ENCODE results near the gene USP6.
"Not testable (repeated sequence)": the region's sequence is repeated elsewhere in the genome, so short reads cannot be mapped to it uniquely, and the experiment has no call there.

The USP6 gene

DNA sequence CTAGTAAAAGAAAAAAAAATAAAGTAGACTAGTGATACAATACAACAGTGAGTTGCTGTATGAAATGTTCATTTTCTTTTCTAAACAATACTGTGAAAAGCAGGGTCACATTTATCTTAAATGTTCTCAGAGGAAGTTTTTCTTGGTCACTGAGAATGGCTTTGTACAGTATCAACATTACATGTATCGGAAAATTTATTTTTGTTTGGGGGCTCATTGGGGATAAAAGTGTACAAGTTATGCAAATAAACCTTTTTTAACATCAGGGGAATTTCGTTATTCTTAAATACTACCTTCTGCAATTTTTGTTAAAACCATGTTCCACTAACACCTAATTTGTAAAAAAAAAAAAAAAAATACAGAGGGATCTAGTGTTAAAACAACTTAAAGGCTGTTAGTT lies 84.5 kb downstream of the USP6 start:
- no peak for DNase-seq

DNA sequence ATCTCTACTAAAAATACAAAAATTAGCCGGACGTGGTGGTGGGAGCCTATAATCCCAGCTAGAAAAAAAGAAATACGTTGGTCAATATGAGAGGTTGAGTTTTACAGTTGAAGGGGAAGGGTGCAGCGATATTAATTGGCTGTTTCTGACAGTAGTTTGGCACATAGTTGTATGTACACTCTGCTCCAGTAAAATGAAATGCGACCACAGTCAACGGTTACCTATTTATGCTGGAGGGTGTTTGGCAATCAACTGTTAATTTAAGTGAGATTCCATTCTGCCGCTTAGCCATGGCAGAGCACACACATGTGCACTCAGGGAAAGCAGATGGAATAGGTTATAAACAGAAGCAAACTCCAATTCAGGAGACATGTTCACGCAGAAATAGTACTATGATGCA lies 85.2 kb downstream of the USP6 start:
- no peak for DNase-seq

DNA sequence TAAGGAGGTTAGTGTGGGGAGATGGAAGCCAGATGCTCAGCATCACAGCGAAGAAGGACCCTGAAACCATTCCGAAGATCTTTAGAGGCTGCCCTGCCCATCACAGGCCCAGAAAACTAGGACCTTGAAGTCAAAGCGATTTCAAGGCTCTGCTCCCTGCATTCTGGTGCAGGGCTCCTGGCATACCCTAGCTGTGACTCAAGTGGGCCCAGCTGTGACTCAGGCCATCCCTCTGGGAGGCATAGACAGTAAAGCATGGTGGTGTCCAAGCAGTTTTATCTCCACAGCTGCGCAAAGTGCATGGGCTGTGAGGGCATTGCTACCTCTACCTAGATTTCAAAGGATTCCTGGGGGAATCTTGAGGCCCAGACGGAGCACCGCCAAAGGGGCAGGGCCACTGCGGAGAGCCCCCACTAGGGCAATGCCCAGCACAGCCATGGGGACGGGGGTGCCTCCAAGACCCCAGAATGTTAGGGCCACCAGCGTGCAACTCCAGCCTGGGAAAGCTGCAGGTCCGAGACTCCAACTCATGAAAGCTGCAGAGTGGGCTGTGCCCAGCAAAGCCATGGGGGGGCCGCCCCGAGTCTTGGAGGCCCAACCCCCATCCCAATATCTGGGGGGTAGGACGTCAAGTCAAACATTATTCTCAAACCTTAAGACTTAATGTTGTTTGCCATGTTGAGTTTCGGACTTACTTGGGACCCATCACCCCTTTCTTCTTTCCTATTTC lies 87.5 kb downstream of the USP6 start:
- no peak for DNase-seq

DNA sequence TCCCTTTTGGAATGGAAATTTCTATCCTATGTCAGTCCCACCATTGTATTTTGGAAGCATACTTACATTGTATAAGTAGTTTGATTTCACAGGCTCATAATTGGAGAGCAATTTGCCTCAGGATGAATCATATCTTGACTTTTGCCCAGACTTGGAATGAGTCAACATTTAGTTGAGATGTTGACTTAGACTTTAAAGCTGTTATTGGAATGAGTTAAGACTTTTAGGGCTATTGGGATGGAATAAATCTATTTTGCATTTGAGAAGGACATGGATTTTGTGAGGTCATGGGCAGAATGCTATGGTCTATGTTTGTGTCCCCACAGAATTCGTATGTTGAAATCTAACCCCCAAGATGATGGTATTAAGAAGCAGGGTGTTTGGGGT lies 88.1 kb downstream of the USP6 start:
- DNase-seq = no peak

DNA sequence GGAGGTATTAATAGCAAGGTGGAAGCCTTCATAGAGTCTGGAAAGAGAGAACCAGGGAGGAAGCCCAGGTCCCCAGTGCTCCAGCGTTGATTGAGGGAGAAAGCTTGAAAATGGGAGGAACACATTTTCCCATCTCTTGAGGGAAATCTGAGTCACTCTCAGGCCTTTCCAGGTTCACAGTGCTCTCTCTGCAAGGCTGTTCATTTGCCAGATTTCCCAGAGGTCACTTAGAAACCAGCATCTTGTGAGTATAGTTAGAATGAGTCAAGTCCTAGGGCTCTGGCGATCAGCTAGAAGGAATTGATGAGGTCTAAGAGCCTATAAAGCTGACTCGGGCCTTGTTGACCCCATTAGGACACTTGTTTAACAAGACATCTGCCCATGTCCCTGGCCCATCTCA lies 93.6 kb downstream of the USP6 start:
- no peak for DNase-seq

DNA sequence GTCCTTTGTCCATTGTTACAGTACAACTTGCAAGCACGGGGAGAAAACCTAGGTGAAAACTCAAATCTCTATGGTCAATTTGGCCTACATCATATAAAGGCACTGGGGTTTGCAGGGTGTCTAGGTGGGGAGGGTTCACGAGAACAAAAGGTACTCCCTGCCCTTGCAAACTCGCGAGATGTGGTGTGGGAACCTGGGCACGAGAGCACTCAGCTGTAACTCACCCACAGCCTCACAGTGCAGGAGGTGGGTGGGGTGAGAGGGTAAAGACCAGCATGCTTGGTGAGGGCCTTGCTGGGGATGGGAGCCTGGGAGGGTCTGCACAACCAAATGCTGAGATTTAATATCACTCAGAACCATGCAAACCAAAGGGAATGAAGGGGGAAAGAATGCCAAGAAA lies 94.3 kb downstream of the USP6 start:
- no peak for DNase-seq

DNA sequence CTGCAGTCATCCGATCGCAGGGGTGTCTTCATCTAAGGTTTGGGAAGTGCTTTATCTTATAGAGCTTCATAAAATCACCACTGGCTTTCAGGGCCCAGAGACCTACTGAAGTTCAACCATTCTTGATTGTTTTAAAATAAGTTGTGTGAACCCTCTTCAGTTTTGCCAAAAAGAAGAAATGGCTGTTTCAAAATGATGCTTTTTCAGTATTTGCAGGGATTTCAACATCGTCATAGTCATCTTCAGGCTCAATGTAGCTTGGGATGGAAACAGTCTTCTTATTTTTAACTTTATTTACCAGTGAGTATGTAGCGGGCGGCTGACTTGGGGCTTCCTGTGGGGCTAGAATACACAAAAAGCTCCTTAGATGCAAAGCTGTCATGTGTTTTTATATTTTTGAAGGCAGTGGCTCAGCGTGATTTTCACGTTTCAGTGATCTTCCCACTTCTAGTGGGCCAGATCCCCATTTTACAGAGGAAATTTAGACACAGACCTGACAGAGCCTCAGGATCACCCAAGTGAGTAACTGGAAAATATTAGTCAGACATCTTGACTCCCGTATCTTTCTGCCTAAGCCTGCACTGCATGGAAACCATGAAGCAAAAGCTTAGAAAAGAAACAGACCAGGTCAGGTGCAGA lies 94.9 kb downstream of the USP6 start:
- no peak for DNase-seq

DNA sequence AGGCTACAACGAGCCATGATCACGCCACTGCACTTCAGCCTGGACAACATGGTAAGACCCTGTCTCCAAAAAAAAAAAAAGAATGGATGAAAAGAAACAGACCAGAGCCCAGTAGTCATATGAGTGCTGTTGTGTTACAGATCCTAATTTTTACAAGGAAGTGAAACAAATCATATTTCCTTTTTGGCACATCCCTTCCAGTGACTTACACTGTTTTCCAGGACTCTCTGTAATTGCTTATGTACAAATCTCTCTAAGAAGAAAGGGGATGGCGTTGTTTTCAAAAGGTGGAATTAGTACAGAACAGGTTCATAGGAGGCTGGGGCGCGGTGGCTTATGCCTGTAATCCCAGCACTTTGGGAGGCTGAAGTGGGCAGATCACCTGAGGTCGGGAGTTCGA lies 95.6 kb downstream of the USP6 start:
- no peak for DNase-seq

DNA sequence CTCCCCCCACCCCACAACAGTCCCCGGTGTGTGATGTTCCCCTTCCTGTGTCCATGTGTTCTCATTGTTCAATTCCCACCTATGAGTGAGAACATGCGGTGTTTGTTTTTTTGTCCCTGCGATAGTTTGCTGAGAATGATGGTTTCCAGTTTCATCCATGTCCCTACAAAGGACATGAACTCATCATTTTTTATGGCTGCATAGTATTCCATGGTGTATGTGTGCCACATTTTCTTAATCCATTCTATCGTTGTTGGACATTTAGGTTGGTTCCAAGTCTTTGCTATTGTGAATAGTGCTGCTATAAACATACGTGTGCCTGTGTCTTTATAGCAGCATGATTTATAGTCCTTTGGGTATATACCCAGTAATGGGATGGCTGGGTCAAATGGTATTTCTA lies 101.7 kb downstream of the USP6 start:
- DNase-seq = not testable (repeated sequence)

DNA sequence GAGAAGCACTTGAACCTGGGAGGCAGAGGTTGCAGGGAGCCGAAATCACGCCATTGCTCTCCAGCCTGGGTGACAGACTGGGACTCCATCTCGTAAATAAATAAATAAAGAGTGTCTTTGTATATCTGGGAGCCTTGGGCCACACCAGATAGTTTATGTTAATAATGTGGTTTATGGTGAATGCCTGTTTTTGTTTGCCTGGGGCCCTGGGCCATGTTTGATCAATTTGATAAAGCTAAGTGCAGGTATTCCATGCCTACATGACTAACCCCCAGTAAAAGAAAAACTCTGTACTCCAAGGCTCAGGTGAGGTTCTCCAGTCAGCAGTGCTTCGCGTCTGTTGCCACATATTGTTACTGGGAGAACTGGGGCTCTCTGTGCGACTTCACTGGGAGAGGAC lies 103.7 kb downstream of the USP6 start:
- DNase-seq = no peak

DNA sequence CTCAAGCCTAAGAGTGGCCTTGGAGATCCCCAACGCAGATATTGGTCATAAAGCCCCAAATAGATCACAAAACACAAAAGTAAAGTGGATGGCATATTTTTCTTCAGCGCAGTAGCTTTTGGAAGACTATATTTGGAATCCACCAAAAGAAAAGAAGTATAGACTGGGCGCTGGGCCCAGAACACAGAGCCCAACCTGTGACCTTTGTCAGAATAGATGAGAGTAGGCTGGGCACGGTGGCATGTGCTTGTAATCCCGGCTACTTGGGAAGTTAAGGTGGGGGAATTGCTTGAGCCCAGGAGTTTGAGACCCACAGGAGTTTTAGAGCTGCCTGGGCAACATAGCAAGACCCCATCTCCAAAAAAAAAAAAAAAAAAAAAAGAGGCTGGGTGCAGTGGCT lies 104.2 kb downstream of the USP6 start:
- no peak for DNase-seq

DNA sequence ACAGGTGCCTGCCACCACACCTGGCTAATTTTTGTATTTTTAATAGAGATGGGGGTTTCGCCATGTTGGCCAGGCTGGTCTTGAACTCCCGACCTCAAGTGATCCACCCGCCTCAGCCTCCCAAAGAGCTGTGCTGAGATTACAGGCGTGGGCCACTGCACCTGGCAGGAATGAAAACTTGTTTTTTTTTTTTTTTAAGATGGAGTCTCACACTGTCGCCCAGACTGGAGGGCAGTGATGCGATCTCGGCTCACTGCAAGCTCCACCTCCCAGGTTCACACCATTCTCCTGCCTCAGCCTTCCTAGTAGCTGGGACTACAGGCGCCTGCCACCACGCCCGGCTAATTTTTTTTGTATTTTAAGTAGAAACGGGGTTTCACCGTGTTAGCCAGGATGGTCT lies 106.1 kb downstream of the USP6 start:
- DNase-seq = not testable (repeated sequence)
